ENCODE data around the gene COL4A1.

COL4A1 gene

GRCh38 chr13:110262508-110263291, 44.3 kb downstream of the COL4A1 start:
- H3K27me3 ChIP-seq (ENCODE audit: insufficient read depth, low read length, poor library complexity, severe bottlenecking): no peaks in the 10 kb centered on the region
- H3K4me3 ChIP-seq (ENCODE audit: low read length, poor library complexity, severe bottlenecking): no peak overlapping the region
- H3K4me2 ChIP-seq (ENCODE audit: low read depth, low read length, poor library complexity, severe bottlenecking): no peak overlapping the region
- H3F3A ChIP-seq (ENCODE audit: low read depth): no peaks in the 10 kb centered on the region
- no peak overlapping the region for H3K9ac ChIP-seq (ENCODE audit: low read depth, low read length, poor library complexity, severe bottlenecking)
- H4K20me1 ChIP-seq (ENCODE audit: insufficient read depth, low read length, poor library complexity, severe bottlenecking): no peaks in the 10 kb centered on the region
- H3K4me1 ChIP-seq (ENCODE audit: insufficient read depth, low read length, poor library complexity, severe bottlenecking): no peaks in the 10 kb centered on the region
- H3K9me3 ChIP-seq (ENCODE audit: insufficient read depth, low read depth, low read length): no peaks in the 10 kb centered on the region
- H3K36me3 ChIP-seq (ENCODE audit: insufficient read depth, low read length): no peaks in the 10 kb centered on the region
- no peak overlapping the region for H2AFZ ChIP-seq (ENCODE audit: low read length)
- TF ChIP-seq EZH2phosphoT487 (IDR thresholded peaks at IDR 0.05; ENCODE audit: borderline replicate concordance) (no peak), CTCF (conservative IDR thresholded peaks at IDR 0.05; ENCODE audit: low read length) (no peak)
- H3K9me2 ChIP-seq (replicated peaks; ENCODE audit: low read depth, low read length): no peaks in the 10 kb centered on the region
- no peaks in the 10 kb centered on the region for H3K79me2 ChIP-seq (ENCODE audit: insufficient read depth, low read length)

- Histone ChIP-seq H3F3A (ENCODE audit: low read depth) (no peaks in the 10 kb centered on the region), H3K4me1 (ENCODE audit: insufficient read depth, low read length, poor library complexity, severe bottlenecking) (no peaks in the 10 kb centered on the region), H3K79me2 (ENCODE audit: insufficient read depth, low read length) (no peaks in the 10 kb centered on the region), H4K20me1 (ENCODE audit: insufficient read depth, low read length, poor library complexity, severe bottlenecking) (no peaks in the 10 kb centered on the region), H3K36me3 (ENCODE audit: insufficient read depth, low read length) (no peaks in the 10 kb centered on the region), H3K4me2 (ENCODE audit: low read depth, low read length, poor library complexity, severe bottlenecking) (no peak overlapping the region), H3K9me2 (replicated peaks; ENCODE audit: low read depth, low read length) (no peaks in the 10 kb centered on the region), H3K9ac (ENCODE audit: low read depth, low read length, poor library complexity, severe bottlenecking) (no peak overlapping the region), H2AFZ (ENCODE audit: low read length) (no peak overlapping the region), H3K4me3 (ENCODE audit: low read length, poor library complexity, severe bottlenecking) (no peak overlapping the region), H3K9me3 (ENCODE audit: insufficient read depth, low read depth, low read length) (no peaks in the 10 kb centered on the region), H3K27me3 (ENCODE audit: insufficient read depth, low read length, poor library complexity, severe bottlenecking) (no peaks in the 10 kb centered on the region)
- TF ChIP-seq EZH2phosphoT487 (IDR thresholded peaks at IDR 0.05; ENCODE audit: borderline replicate concordance) (no peak), CTCF (conservative IDR thresholded peaks at IDR 0.05; ENCODE audit: low read length) (no peak)
These were observed 44.9 kb downstream of the COL4A1 start for GRCh38 chr13:110262082-110262436.

DNA sequence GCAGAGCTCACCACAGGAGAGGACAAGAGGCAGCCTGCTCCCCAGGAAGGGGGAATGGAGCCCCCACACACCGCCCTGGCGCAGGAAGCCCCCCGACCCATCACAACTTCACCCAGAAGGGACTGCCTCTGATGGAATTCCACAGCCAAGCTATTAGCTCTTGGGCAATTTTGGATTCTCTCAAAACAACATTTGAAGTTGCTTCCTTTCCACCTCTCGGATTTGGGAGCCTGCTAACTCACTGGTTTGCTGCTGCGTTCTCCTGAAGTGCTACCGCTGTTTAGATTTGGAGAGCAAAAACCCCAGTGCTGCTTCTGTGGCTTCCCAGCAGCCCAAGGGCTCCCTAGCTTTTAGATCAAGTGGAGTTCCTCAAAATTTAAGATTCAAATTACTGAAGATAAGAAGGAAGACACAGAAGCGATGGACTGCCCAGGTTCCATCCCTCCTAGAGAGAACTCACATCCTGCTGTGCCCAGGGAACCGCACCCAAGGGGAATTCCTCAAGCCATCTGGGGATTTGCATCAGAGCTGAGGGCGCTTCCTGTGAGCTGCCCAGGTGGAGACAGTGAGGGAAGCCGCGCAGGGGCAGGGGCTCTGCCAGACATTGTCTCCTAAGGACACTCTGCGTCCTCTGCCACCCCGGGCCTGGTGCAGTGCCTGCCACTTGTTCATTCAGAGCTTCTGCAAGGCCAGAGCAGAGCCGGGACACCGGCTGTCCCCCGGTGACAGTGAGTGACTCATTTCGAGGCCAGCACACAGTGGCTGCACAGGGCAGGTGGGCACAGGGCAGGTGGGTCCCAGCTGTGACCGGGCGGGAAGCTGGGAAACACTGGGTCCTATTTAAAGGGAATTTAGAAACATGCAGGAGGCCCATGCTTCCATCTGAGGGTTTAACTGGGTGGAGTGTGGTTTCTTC, 45.5 kb downstream of the COL4A1 start:
- no peak for TF ChIP-seq CTCF (conservative IDR thresholded peaks at IDR 0.05; ENCODE audit: low read length)
- no peak for TF ChIP-seq EZH2phosphoT487 (IDR thresholded peaks at IDR 0.05; ENCODE audit: borderline replicate concordance)
- Histone ChIP-seq H3K36me3 (ENCODE audit: insufficient read depth, low read length) (no peaks in the 10 kb centered on the region), H3K4me1 (ENCODE audit: insufficient read depth, low read length, poor library complexity, severe bottlenecking) (no peaks in the 10 kb centered on the region), H3K79me2 (ENCODE audit: insufficient read depth, low read length) (no peaks in the 10 kb centered on the region), H2AFZ (ENCODE audit: low read length) (no peak overlapping the region), H3K9me3 (ENCODE audit: insufficient read depth, low read depth, low read length) (no peaks in the 10 kb centered on the region), H4K20me1 (ENCODE audit: insufficient read depth, low read length, poor library complexity, severe bottlenecking) (no peaks in the 10 kb centered on the region), H3K4me3 (ENCODE audit: low read length, poor library complexity, severe bottlenecking) (no peak overlapping the region), H3K9me2 (replicated peaks; ENCODE audit: low read depth, low read length) (no peaks in the 10 kb centered on the region), H3F3A (ENCODE audit: low read depth) (no peaks in the 10 kb centered on the region), H3K9ac (ENCODE audit: low read depth, low read length, poor library complexity, severe bottlenecking) (no peak overlapping the region), H3K27me3 (ENCODE audit: insufficient read depth, low read length, poor library complexity, severe bottlenecking) (no peaks in the 10 kb centered on the region), H3K4me2 (ENCODE audit: low read depth, low read length, poor library complexity, severe bottlenecking) (no peak overlapping the region)

Measured in Loucy (cell line).